CD4-positive, alpha-beta T cell treated with Interleukin-4 for 4 hours (primary cell): Measurements from ENCODE around the gene RAVER2.
"Not testable (repeated sequence)": the region's sequence is repeated elsewhere in the genome, so short reads cannot be mapped to it uniquely, and the experiment has no call there.

Experiments used
- DNase-seq: peaks from one replicate; pipeline ENCODE4 v3.0.0-alpha.2; 2020

Gene RAVER2

GRCh38 chr1:64817364-64817763 lies 72.5 kb downstream of the RAVER2 start:
- DNase-seq: not testable (repeated sequence)

GRCh38 chr1:64820572-64820971 lies 75.7 kb downstream of the RAVER2 start:
- DNase-seq: not testable (repeated sequence)

- DNase-seq: no peak
These were observed 77.7 kb downstream of the RAVER2 start for GRCh38 chr1:64822621-64823020.

- peak; percentile 77 for DNase-seq
These were observed 79.0 kb downstream of the RAVER2 start for GRCh38 chr1:64823691-64824476.

GRCh38 chr1:64826991-64827390 lies 82.1 kb downstream of the RAVER2 start:
- peak; percentile 65 for DNase-seq

GRCh38 chr1:64828829-64829228 lies 84.0 kb downstream of the RAVER2 start:
- DNase-seq: peak; percentile 29

GRCh38 chr1:64829411-64830029 lies 84.6 kb downstream of the RAVER2 start:
- no peak for DNase-seq

- DNase-seq: no peak
These were observed 85.3 kb downstream of the RAVER2 start for GRCh38 chr1:64830030-64830651.

GRCh38 chr1:64834734-64835133 lies 89.9 kb downstream of the RAVER2 start:
- no peak for DNase-seq

GRCh38 chr1:64836802-64837201 lies 91.9 kb downstream of the RAVER2 start:
- DNase-seq: no peak

GRCh38 chr1:64838486-64838885 lies 93.6 kb downstream of the RAVER2 start:
- DNase-seq: no peak

GRCh38 chr1:64839261-64839660 lies 94.4 kb downstream of the RAVER2 start:
- DNase-seq: no peak

- no peak for DNase-seq
These were observed 95.0 kb downstream of the RAVER2 start for GRCh38 chr1:64839732-64840405.

- no peak for DNase-seq
These were observed 96.6 kb downstream of the RAVER2 start for GRCh38 chr1:64841330-64842065.

GRCh38 chr1:64842224-64842623 lies 97.3 kb downstream of the RAVER2 start:
- DNase-seq: no peak

GRCh38 chr1:64843675-64844074 lies 98.8 kb downstream of the RAVER2 start:
- no peak for DNase-seq

- DNase-seq: no peak
These were observed 99.3 kb downstream of the RAVER2 start for GRCh38 chr1:64844175-64844574.

- no peak for DNase-seq
These were observed 99.7 kb downstream of the RAVER2 start for GRCh38 chr1:64844609-64845008.

- no peak for DNase-seq
These were observed 101.1 kb downstream of the RAVER2 start for GRCh38 chr1:64845831-64846425.

- no peak for DNase-seq
These were observed 101.9 kb downstream of the RAVER2 start for GRCh38 chr1:64846573-64847430.

- no peak for DNase-seq
These were observed 102.8 kb downstream of the RAVER2 start for GRCh38 chr1:64847666-64848065.
